ENCODE data around the gene TUBAL3.

GRCh38 chr10:5356302-5356763, 48.3 kb downstream of the TUBAL3 start:
- TF ChIP-seq ZNF530 (tag by site-specific recombination; IDR thresholded peaks at IDR 0.05; ENCODE audit: low read depth) = no peak
- no peak for TF ChIP-seq ZBTB44 (tag by site-specific recombination; IDR thresholded peaks at IDR 0.05)
